Left renal pelvis (tissue), 4 donors: Measurements from ENCODE around the gene ATP13A2. TPM values are rescaled to one million over a fixed set of nuclear protein-coding genes. Genes with fewer than 3 reads are reported as not detected.

Experiments used
- polyA plus RNA-seq, 4 donors: library from polyadenylated mRNA; unstranded; fragments of 120-200 nt; gene quantifications; one replicate each; pipeline ENCODE4 v1.2.1, GENCODE V29; 2013; ENCODE audit not compliant: insufficient read length in 4 of 4

ATP13A2 gene
- polyA plus RNA-seq, 4 donors, result 25.5 to 38.0 (median 30.1) TPM

Other genes with a start within 250 kb of the ATP13A2 start
- not detected for gene RNU1-2, start 115.9 kb downstream of the ATP13A2 start, polyA plus RNA-seq
- 10 to 100 TPM; 22.4 to 78.1 (median 34.6) TPM for gene CROCC, start 90.0 kb downstream of the ATP13A2 start, polyA plus RNA-seq
- gene MFAP2, start 31.3 kb downstream of the ATP13A2 start, polyA plus RNA-seq, result 100 to 1,000 TPM; 204 to 582 (median 224) TPM
- 100 to 1,000 TPM in 3 of 4 donors, 10 to 100 TPM in 1; 87.5 to 163 (median 146) TPM for gene SDHB, start 42.1 kb upstream of the ATP13A2 start, polyA plus RNA-seq
- 1 to 10 TPM in 3 of 4 donors, under 1 TPM in 1; 0.35 to 3.3 (median 2.4) TPM for gene PADI2, start 107.5 kb upstream of the ATP13A2 start, polyA plus RNA-seq
- gene PADI1, start 193.2 kb upstream of the ATP13A2 start, polyA plus RNA-seq, result under 1 TPM in 1 of 4 donors, not detected in 3; 0.14 TPM
- under 1 TPM in 3 of 4 donors, not detected in 1; 0.06 to 0.23 (median 0.09) TPM for gene PADI3, start 237.2 kb upstream of the ATP13A2 start, polyA plus RNA-seq